ENCODE results near the gene KIAA1671.

DNA sequence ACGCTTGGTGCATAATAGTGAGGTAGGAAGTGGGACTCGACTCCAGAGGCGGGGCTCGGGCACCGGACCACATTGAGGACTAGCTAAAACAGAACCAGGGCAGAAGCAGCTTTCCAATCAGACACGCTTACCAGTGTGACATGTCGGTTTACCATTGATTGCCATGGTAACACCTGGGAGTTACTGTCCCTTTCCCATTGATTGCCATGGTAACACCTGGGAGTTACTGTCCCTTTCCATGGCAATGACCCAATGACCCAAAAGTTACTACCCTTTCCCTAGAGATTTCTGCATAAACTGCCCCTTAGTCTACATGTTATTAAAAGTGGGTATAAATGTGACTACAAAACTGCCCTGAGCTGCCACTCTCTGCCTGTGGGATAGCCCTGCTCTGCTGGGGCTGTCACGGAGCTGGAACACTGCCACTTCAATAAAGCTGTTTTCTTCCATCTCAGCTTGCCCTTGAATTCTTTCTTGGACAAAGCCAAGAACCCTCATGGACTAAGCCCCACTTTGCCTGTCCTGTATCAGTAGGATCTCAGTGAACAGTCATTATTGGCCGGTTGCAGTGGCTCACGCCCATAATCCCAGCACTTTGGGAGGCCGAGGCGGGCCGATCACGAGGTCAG, 169.7 kb downstream of the KIAA1671 start:
- no peak for TF ChIP-seq POLR2AphosphoS5 (IDR thresholded peaks at IDR 0.05; ENCODE audit: low read depth, low read length)
- TF ChIP-seq, protein P1, sequence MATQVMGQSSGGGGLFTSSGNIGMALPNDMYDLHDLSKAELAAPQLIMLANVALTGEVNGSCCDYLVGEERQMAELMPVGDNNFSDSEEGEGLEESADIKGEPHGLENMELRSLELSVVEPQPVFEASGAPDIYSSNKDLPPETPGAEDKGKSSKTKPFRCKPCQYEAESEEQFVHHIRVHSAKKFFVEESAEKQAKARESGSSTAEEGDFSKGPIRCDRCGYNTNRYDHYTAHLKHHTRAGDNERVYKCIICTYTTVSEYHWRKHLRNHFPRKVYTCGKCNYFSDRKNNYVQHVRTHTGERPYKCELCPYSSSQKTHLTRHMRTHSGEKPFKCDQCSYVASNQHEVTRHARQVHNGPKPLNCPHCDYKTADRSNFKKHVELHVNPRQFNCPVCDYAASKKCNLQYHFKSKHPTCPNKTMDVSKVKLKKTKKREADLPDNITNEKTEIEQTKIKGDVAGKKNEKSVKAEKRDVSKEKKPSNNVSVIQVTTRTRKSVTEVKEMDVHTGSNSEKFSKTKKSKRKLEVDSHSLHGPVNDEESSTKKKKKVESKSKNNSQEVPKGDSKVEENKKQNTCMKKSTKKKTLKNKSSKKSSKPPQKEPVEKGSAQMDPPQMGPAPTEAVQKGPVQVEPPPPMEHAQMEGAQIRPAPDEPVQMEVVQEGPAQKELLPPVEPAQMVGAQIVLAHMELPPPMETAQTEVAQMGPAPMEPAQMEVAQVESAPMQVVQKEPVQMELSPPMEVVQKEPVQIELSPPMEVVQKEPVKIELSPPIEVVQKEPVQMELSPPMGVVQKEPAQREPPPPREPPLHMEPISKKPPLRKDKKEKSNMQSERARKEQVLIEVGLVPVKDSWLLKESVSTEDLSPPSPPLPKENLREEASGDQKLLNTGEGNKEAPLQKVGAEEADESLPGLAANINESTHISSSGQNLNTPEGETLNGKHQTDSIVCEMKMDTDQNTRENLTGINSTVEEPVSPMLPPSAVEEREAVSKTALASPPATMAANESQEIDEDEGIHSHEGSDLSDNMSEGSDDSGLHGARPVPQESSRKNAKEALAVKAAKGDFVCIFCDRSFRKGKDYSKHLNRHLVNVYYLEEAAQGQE (IDR thresholded peaks at IDR 0.05; ENCODE audit: insufficient read depth in 1 of 2, low read depth in 2 of 2, low read length in 2 of 2): no peak

All from PFSK-1 (cell line).